Measurements from ENCODE around the gene EFCAB6.

- TF ChIP-seq CTCF (IDR thresholded peaks at IDR 0.05; ENCODE audit: borderline replicate concordance, extremely low read depth, low read length, poor library complexity, severe bottlenecking) (no peak), EZH2 (IDR thresholded peaks at IDR 0.05; ENCODE audit: borderline replicate concordance, low read depth, low read length, severe bottlenecking) (no peak)
Observed at GRCh38 chr22:43857367-43857766, 45.3 kb upstream of the EFCAB6 start.
